ENCODE results near the gene FAT2.
"Not testable (repeated sequence)": the region's sequence is repeated elsewhere in the genome, so short reads cannot be mapped to it uniquely, and the experiment has no call there.

The FAT2 gene

GRCh38 chr5:151611127-151611775, 20.1 kb upstream of the FAT2 start:
- DNase-seq = no peak

- no peak for DNase-seq
Measured at GRCh38 chr5:151608522-151608921, 17.4 kb upstream of the FAT2 start.

GRCh38 chr5:151607304-151607703, 16.2 kb upstream of the FAT2 start:
- DNase-seq = no peak

- no peak for DNase-seq
Measured at GRCh38 chr5:151605559-151605958, 14.4 kb upstream of the FAT2 start.

GRCh38 chr5:151602806-151603205, 11.7 kb upstream of the FAT2 start:
- no peak for DNase-seq

GRCh38 chr5:151601391-151601790, 10.3 kb upstream of the FAT2 start:
- DNase-seq = no peak

GRCh38 chr5:151600069-151600665, 9.0 kb upstream of the FAT2 start:
- DNase-seq = no peak

GRCh38 chr5:151598984-151599383, 7.9 kb upstream of the FAT2 start:
- no peak for DNase-seq

GRCh38 chr5:151598549-151598948, 7.4 kb upstream of the FAT2 start:
- DNase-seq = no peak

- no peak for DNase-seq
Measured at GRCh38 chr5:151597749-151598148, 6.6 kb upstream of the FAT2 start.

- no peak for DNase-seq
Measured at GRCh38 chr5:151596828-151597539, 5.9 kb upstream of the FAT2 start.

GRCh38 chr5:151595411-151595826, 4.3 kb upstream of the FAT2 start:
- no peak for DNase-seq

- DNase-seq = no peak
Measured at GRCh38 chr5:151592855-151593408, 1.8 kb upstream of the FAT2 start.

- no peak for DNase-seq
Measured at GRCh38 chr5:151589878-151590570, 1.1 kb downstream of the FAT2 start.

GRCh38 chr5:151587796-151588555, 3.2 kb downstream of the FAT2 start:
- DNase-seq = no peak

GRCh38 chr5:151585970-151586369, 5.2 kb downstream of the FAT2 start:
- DNase-seq = no peak

GRCh38 chr5:151585344-151585743, 5.8 kb downstream of the FAT2 start:
- not testable (repeated sequence) for DNase-seq

GRCh38 chr5:151584057-151584937, 6.8 kb downstream of the FAT2 start:
- DNase-seq = no peak

- DNase-seq = no peak
Measured at GRCh38 chr5:151581812-151582583, 9.1 kb downstream of the FAT2 start.

GRCh38 chr5:151581347-151581746, 9.8 kb downstream of the FAT2 start:
- no peak for DNase-seq

GRCh38 chr5:151580858-151581257, 10.3 kb downstream of the FAT2 start:
- DNase-seq = no peak
